OCI-M2 (cell line): ENCODE measurements around the gene CRYBG2.
"Not testable (repeated sequence)": the region's sequence is repeated elsewhere in the genome, so short reads cannot be mapped to it uniquely, and the experiment has no call there.

Experiments used
- DNase-seq: peaks from one replicate; lab custom pipeline; 2025; ENCODE audit not compliant: unreplicated experiment; lab: John Stamatoyannopoulos, UW

CRYBG2 gene

GRCh38 chr1:26353976-26354820 is at the start of gene CRYBG2:
Gene CRYBG2 (minus strand): TSS chr1:26354130. CDS start chr1:26346657, 7,473 bp downstream.
- DNase-seq, result no peak

GRCh38 chr1:26403656-26404055 is 49.7 kb upstream of the CRYBG2 start:
- no peak for DNase-seq

- no peak for DNase-seq
Measured at GRCh38 chr1:26401891-26402290, 48.0 kb upstream of the CRYBG2 start.

- DNase-seq, result no peak
Measured at GRCh38 chr1:26399034-26399433, 45.1 kb upstream of the CRYBG2 start.

GRCh38 chr1:26395754-26396153 is 41.8 kb upstream of the CRYBG2 start:
- peak; percentile 5 for DNase-seq

GRCh38 chr1:26391450-26391849 is 37.5 kb upstream of the CRYBG2 start:
- no peak for DNase-seq

- no peak for DNase-seq
Measured at GRCh38 chr1:26389604-26390247, 35.8 kb upstream of the CRYBG2 start.

GRCh38 chr1:26388791-26389445 is 35.0 kb upstream of the CRYBG2 start:
- DNase-seq, result no peak

- no peak for DNase-seq
Measured at GRCh38 chr1:26387447-26387846, 33.5 kb upstream of the CRYBG2 start.

- DNase-seq, result not testable (repeated sequence)
Measured at GRCh38 chr1:26385063-26385462, 31.1 kb upstream of the CRYBG2 start.

- DNase-seq, result no peak
Measured at GRCh38 chr1:26384076-26384475, 30.1 kb upstream of the CRYBG2 start.

- no peak for DNase-seq
Measured at GRCh38 chr1:26378879-26379251, 24.9 kb upstream of the CRYBG2 start.

GRCh38 chr1:26378088-26378878 is 24.4 kb upstream of the CRYBG2 start:
- peak; percentile 56 for DNase-seq

- DNase-seq, result no peak
Measured at GRCh38 chr1:26376050-26376449, 22.1 kb upstream of the CRYBG2 start.

GRCh38 chr1:26375081-26375480 is 21.2 kb upstream of the CRYBG2 start:
- no peak for DNase-seq

- not testable (repeated sequence) for DNase-seq
Measured at GRCh38 chr1:26374361-26374760, 20.4 kb upstream of the CRYBG2 start.

- no peak for DNase-seq
Measured at GRCh38 chr1:26373789-26374188, 19.9 kb upstream of the CRYBG2 start.

GRCh38 chr1:26373281-26373680 is 19.4 kb upstream of the CRYBG2 start:
- no peak for DNase-seq

- DNase-seq, result not testable (repeated sequence)
Measured at GRCh38 chr1:26372611-26373010, 18.7 kb upstream of the CRYBG2 start, which contains the start of gene ZNF683. Gene ZNF683 (minus strand): TSS chr1:26372750. CDS start chr1:26368571, 4,179 bp downstream.

- no peak for DNase-seq
Measured at GRCh38 chr1:26372039-26372438, 18.1 kb upstream of the CRYBG2 start.
